PC-9 (cell line): ENCODE data around the gene IQGAP3.

Experiments used
- CTCF ChIP-seq: fragments of 200-600 bp; sonication (generic); conservative IDR thresholded peaks from 2 replicates; pipeline ENCODE4 v1.6.1; 2017; ENCODE audit warnings: mixed run types, antibody characterized with exemption, mild to moderate bottlenecking, moderate library complexity
- EZH2 ChIP-seq: fragments of 200-600 bp; sonication (generic); IDR thresholded peaks from 2 replicates; pipeline ENCODE4 v1.8.0; 2017; ENCODE audit warnings: antibody characterized with exemption, low read depth

DNA sequence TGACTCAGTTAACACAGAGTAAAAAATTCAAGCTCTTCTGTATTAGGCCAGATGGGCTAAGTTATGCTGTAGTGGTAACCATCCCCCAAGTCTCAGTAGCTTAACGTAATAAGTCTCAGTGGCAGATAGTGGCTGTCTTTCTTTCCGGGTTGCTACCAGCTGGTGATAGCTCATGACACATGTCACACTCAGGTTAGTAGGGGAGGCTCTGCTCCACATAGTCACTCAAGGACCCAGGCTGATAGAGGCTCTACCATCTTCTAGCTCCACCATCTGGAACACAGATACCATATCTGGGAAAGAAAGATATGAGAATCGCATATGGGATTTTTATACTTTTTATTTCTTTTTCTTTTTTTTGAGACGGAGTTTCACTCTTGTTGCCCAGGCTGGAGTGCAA, 55.5 kb downstream of the IQGAP3 start:
- TF ChIP-seq EZH2 (no peak), CTCF (no peak)
